ENCODE data around the gene RAB3IL1.

RAB3IL1 gene

DNA sequence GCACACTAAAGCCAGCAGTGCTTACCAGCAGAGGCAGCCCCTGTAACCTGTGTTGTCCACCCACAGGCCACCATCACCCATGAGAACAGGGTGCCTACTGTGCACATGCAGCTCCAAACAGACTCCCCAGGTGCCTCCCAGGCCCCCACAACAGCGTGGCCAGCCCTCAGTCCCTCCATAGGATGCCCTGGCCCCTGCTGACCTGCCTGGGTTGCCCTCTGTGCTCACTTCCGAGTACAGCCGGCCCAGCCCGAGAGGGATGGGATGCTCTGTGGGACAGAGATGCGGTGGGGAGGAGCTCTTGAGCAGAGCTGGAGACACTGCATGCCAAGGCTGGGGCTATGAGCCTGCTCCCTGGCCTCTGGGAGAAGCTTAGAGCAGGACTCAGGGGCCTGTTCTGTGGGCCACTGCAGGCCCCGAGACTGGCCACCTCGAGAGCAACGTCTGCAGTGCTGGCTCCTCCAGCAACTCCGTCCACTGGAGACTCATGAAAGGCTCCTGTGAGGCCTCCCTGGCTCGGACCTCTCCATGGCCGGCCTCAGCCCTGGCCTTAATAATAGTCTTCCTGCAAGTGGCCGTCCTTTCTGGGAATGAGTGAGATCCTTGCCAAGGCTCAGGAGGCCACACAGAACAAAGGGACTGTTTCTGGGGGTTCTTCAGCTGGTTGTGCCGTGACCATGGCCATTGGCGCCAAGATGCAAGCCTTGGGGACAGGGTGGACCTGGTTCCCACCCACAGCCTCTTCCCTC, 62.2 kb downstream of the RAB3IL1 start:
- no peak overlapping the region for H3K4me3 ChIP-seq (ENCODE audit: low read depth in 1 of 2, low read length in 2 of 2)
- H3K36me3 ChIP-seq (ENCODE audit: insufficient read depth, low read length), result no peaks in the 10 kb centered on the region
- H3K27me3 ChIP-seq (ENCODE audit: control insufficient read depth in 1 of 2, insufficient read depth in 2 of 2, low read length in 2 of 2), result no peaks in the 10 kb centered on the region
- no peaks in the 10 kb centered on the region for H3K4me1 ChIP-seq (ENCODE audit: insufficient read depth, low read length)
- no peaks in the 10 kb centered on the region for H3K9me3 ChIP-seq (ENCODE audit: low read length)
- no peak overlapping the region for H3K9ac ChIP-seq (ENCODE audit: low read length)
- no peak overlapping the region for H3K27ac ChIP-seq (ENCODE audit: low read depth, low read length)

DNA sequence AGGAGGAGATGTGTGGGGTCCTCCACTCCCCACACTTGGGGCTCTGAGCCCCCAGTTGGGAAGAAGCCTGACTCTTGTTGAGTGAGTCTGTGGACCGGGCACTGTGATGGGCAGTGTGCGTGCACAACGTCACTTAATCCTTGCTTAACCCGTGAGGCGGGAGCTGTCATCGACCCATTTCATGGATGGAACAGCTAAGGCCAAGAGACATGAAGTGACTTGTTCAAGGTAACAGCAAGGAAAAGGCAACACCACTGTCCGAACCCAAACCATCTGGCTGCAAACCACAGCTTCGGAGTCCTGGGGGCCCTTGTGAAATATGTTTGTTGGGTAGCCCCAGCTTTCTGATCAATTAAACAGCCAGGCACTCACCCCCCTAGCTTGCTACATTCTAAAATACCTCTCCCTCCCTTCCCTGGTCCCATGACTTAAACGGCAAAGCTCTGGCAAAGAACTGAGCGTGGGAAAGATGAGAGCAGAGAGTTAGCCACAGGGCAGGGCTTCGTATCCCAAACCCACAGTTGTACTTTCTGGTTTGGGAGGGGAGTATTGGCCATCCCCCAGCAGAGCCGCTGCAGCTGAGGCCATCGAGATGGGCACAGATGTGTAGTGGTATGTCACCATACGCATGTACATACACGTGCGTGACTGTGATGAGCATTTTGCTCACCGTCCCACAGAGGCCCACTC, 63.0 kb downstream of the RAB3IL1 start:
- Histone ChIP-seq H3K4me3 (ENCODE audit: low read depth in 1 of 2, low read length in 2 of 2) (no peak overlapping the region), H3K9ac (ENCODE audit: low read length) (no peak overlapping the region), H3K27me3 (ENCODE audit: control insufficient read depth in 1 of 2, insufficient read depth in 2 of 2, low read length in 2 of 2) (no peaks in the 10 kb centered on the region), H3K27ac (ENCODE audit: low read depth, low read length) (no peak overlapping the region), H3K4me1 (ENCODE audit: insufficient read depth, low read length) (no peaks in the 10 kb centered on the region), H3K36me3 (ENCODE audit: insufficient read depth, low read length) (no peaks in the 10 kb centered on the region), H3K9me3 (ENCODE audit: low read length) (no peaks in the 10 kb centered on the region)

GRCh38 chr11:61853698-61854169, 63.6 kb downstream of the RAB3IL1 start:
- H3K9ac ChIP-seq (ENCODE audit: low read length), result no peak overlapping the region
- no peaks in the 10 kb centered on the region for H3K9me3 ChIP-seq (ENCODE audit: low read length)
- no peaks in the 10 kb centered on the region for H3K36me3 ChIP-seq (ENCODE audit: insufficient read depth, low read length)
- H3K4me3 ChIP-seq (ENCODE audit: low read depth in 1 of 2, low read length in 2 of 2), result no peak overlapping the region
- no peaks in the 10 kb centered on the region for H3K27me3 ChIP-seq (ENCODE audit: control insufficient read depth in 1 of 2, insufficient read depth in 2 of 2, low read length in 2 of 2)
- H3K27ac ChIP-seq (ENCODE audit: low read depth, low read length), result no peak overlapping the region
- H3K4me1 ChIP-seq (ENCODE audit: insufficient read depth, low read length), result no peaks in the 10 kb centered on the region

GRCh38 chr11:61851900-61852295, 65.5 kb downstream of the RAB3IL1 start:
- Histone ChIP-seq H3K27ac (ENCODE audit: low read depth, low read length) (no peak overlapping the region), H3K4me3 (ENCODE audit: low read depth in 1 of 2, low read length in 2 of 2) (no peak overlapping the region), H3K4me1 (ENCODE audit: insufficient read depth, low read length) (no peaks in the 10 kb centered on the region), H3K9ac (ENCODE audit: low read length) (no peak overlapping the region), H3K27me3 (ENCODE audit: control insufficient read depth in 1 of 2, insufficient read depth in 2 of 2, low read length in 2 of 2) (no peaks in the 10 kb centered on the region), H3K36me3 (ENCODE audit: insufficient read depth, low read length) (no peaks in the 10 kb centered on the region), H3K9me3 (ENCODE audit: low read length) (no peaks in the 10 kb centered on the region)

- Histone ChIP-seq H3K36me3 (ENCODE audit: insufficient read depth, low read length) (no peaks in the 10 kb centered on the region), H3K9me3 (ENCODE audit: low read length) (no peaks in the 10 kb centered on the region), H3K4me3 (ENCODE audit: low read depth in 1 of 2, low read length in 2 of 2) (no peak overlapping the region), H3K27ac (ENCODE audit: low read depth, low read length) (no peak overlapping the region), H3K27me3 (ENCODE audit: control insufficient read depth in 1 of 2, insufficient read depth in 2 of 2, low read length in 2 of 2) (no peaks in the 10 kb centered on the region), H3K9ac (ENCODE audit: low read length) (no peak overlapping the region), H3K4me1 (ENCODE audit: insufficient read depth, low read length) (no peaks in the 10 kb centered on the region)
Observed at GRCh38 chr11:61851113-61851899, 66.1 kb downstream of the RAB3IL1 start.

- no peak overlapping the region for H3K9ac ChIP-seq (ENCODE audit: low read length)
- H3K36me3 ChIP-seq (ENCODE audit: insufficient read depth, low read length), result no peaks in the 10 kb centered on the region
- H3K9me3 ChIP-seq (ENCODE audit: low read length), result no peaks in the 10 kb centered on the region
- H3K4me1 ChIP-seq (ENCODE audit: insufficient read depth, low read length), result no peaks in the 10 kb centered on the region
- H3K27ac ChIP-seq (ENCODE audit: low read depth, low read length), result no peak overlapping the region
- H3K27me3 ChIP-seq (ENCODE audit: control insufficient read depth in 1 of 2, insufficient read depth in 2 of 2, low read length in 2 of 2), result no peaks in the 10 kb centered on the region
- no peak overlapping the region for H3K4me3 ChIP-seq (ENCODE audit: low read depth in 1 of 2, low read length in 2 of 2)
Observed at GRCh38 chr11:61850687-61851086, 66.7 kb downstream of the RAB3IL1 start.

DNA sequence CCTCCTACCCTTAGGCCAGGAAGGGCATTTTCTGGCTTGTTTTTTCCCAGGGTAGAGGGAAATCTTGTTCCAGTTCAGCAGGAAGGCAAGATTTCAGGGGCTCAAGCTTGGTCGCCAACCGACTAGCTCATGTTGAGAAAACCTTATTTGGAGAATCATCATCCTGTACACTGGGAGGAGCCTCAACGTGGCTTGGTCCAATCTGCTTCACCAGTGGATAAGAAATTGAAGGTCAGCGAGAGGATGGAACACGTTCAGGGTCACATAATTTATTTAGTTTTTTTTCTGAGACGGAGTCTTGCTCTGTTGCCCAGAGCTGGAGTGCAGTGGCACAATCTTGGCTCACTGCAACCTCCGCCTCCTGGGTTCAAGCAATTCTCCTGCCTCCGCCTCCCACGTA, 68.7 kb downstream of the RAB3IL1 start:
- H3K27me3 ChIP-seq (ENCODE audit: control insufficient read depth in 1 of 2, insufficient read depth in 2 of 2, low read length in 2 of 2), result no peaks in the 10 kb centered on the region
- no peaks in the 10 kb centered on the region for H3K36me3 ChIP-seq (ENCODE audit: insufficient read depth, low read length)
- H3K4me3 ChIP-seq (ENCODE audit: low read depth in 1 of 2, low read length in 2 of 2), result no peak overlapping the region
- no peaks in the 10 kb centered on the region for H3K9me3 ChIP-seq (ENCODE audit: low read length)
- no peaks in the 10 kb centered on the region for H3K4me1 ChIP-seq (ENCODE audit: insufficient read depth, low read length)
- no peak overlapping the region for H3K9ac ChIP-seq (ENCODE audit: low read length)
- no peak overlapping the region for H3K27ac ChIP-seq (ENCODE audit: low read depth, low read length)

GRCh38 chr11:61847914-61848581, 69.3 kb downstream of the RAB3IL1 start:
- Histone ChIP-seq H3K9me3 (ENCODE audit: low read length) (no peaks in the 10 kb centered on the region), H3K9ac (ENCODE audit: low read length) (no peak overlapping the region), H3K27ac (ENCODE audit: low read depth, low read length) (no peak overlapping the region), H3K4me3 (ENCODE audit: low read depth in 1 of 2, low read length in 2 of 2) (no peak overlapping the region), H3K36me3 (ENCODE audit: insufficient read depth, low read length) (no peaks in the 10 kb centered on the region), H3K4me1 (ENCODE audit: insufficient read depth, low read length) (no peaks in the 10 kb centered on the region), H3K27me3 (ENCODE audit: control insufficient read depth in 1 of 2, insufficient read depth in 2 of 2, low read length in 2 of 2) (no peaks in the 10 kb centered on the region)
